ENCODE results near the gene MEGF8. TPM values are rescaled to one million over a fixed set of nuclear protein-coding genes. Genes with fewer than 3 reads are reported as not detected.

Gene MEGF8
- total and polyA plus RNA-seq, 2 of the 13 experiments (the other 11 are each of a cell fraction or from before 2014, with no cell fraction given), result 4.0 to 8.8 TPM

GRCh38 chr19:42325308-42325895 is at the start of gene MEGF8 (continued):
- TF ChIP-seq, protein P1, sequence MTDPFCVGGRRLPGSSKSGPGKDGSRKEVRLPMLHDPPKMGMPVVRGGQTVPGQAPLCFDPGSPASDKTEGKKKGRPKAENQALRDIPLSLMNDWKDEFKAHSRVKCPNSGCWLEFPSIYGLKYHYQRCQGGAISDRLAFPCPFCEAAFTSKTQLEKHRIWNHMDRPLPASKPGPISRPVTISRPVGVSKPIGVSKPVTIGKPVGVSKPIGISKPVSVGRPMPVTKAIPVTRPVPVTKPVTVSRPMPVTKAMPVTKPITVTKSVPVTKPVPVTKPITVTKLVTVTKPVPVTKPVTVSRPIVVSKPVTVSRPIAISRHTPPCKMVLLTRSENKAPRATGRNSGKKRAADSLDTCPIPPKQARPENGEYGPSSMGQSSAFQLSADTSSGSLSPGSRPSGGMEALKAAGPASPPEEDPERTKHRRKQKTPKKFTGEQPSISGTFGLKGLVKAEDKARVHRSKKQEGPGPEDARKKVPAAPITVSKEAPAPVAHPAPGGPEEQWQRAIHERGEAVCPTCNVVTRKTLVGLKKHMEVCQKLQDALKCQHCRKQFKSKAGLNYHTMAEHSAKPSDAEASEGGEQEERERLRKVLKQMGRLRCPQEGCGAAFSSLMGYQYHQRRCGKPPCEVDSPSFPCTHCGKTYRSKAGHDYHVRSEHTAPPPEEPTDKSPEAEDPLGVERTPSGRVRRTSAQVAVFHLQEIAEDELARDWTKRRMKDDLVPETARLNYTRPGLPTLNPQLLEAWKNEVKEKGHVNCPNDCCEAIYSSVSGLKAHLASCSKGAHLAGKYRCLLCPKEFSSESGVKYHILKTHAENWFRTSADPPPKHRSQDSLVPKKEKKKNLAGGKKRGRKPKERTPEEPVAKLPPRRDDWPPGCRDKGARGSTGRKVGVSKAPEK (CRISPR knock-in tag; IDR thresholded peaks at IDR 0.05; ENCODE audit: borderline replicate concordance), result no peak
- TF ChIP-seq KLF16 (CRISPR knock-in tag; IDR thresholded peaks at IDR 0.05), result peak in 1 of 2 experiments; percentile 82; a peak in 1 of 4 replicates
- 0 out of 2 replicates have a peak, but pooled peaks have one; percentile 56 for TF ChIP-seq KMT2A (CRISPR knock-in tag; IDR thresholded peaks at IDR 0.05)
- peak; percentile 53; the same call in 1 of the 2 replicates for TF ChIP-seq KLF6 (CRISPR knock-in tag; IDR thresholded peaks at IDR 0.05)
- TF ChIP-seq NFKBIZ (CRISPR knock-in tag; IDR thresholded peaks at IDR 0.05), result 0 out of 2 replicates have a peak, but pooled peaks have one; percentile 51
- TF ChIP-seq ZNF367 (CRISPR knock-in tag; IDR thresholded peaks at IDR 0.05; ENCODE audit: borderline replicate concordance), result no peak
- 0 out of 2 replicates have a peak, but pooled peaks have one; percentile 72 for TF ChIP-seq SAFB2 (CRISPR knock-in tag; IDR thresholded peaks at IDR 0.05; ENCODE audit: borderline replicate concordance, low read depth)
- TF ChIP-seq GATAD2A (CRISPR knock-in tag; IDR thresholded peaks at IDR 0.05), result peak; percentile 52; the same call in 1 of the 2 replicates
- TF ChIP-seq GTF3A (CRISPR knock-in tag; conservative IDR thresholded peaks at IDR 0.05), result no peak
- peak; percentile 49 for TF ChIP-seq JARID2 (CRISPR knock-in tag; IDR thresholded peaks at IDR 0.05; ENCODE audit: insufficient replicate concordance)
- no peak for TF ChIP-seq NCOA2 (CRISPR knock-in tag; IDR thresholded peaks at IDR 0.05)
- no peak for TF ChIP-seq KLF12 (CRISPR knock-in tag; IDR thresholded peaks at IDR 0.05; ENCODE audit: borderline replicate concordance)
- TF ChIP-seq DRAP1 (CRISPR knock-in tag; IDR thresholded peaks at IDR 0.05), result peak; percentile 55; the same call in 1 of the 2 replicates
- peak; percentile 42; the same call in 1 of the 2 replicates for TF ChIP-seq FOXK2 (IDR thresholded peaks at IDR 0.05)
- TF ChIP-seq, protein P2, sequence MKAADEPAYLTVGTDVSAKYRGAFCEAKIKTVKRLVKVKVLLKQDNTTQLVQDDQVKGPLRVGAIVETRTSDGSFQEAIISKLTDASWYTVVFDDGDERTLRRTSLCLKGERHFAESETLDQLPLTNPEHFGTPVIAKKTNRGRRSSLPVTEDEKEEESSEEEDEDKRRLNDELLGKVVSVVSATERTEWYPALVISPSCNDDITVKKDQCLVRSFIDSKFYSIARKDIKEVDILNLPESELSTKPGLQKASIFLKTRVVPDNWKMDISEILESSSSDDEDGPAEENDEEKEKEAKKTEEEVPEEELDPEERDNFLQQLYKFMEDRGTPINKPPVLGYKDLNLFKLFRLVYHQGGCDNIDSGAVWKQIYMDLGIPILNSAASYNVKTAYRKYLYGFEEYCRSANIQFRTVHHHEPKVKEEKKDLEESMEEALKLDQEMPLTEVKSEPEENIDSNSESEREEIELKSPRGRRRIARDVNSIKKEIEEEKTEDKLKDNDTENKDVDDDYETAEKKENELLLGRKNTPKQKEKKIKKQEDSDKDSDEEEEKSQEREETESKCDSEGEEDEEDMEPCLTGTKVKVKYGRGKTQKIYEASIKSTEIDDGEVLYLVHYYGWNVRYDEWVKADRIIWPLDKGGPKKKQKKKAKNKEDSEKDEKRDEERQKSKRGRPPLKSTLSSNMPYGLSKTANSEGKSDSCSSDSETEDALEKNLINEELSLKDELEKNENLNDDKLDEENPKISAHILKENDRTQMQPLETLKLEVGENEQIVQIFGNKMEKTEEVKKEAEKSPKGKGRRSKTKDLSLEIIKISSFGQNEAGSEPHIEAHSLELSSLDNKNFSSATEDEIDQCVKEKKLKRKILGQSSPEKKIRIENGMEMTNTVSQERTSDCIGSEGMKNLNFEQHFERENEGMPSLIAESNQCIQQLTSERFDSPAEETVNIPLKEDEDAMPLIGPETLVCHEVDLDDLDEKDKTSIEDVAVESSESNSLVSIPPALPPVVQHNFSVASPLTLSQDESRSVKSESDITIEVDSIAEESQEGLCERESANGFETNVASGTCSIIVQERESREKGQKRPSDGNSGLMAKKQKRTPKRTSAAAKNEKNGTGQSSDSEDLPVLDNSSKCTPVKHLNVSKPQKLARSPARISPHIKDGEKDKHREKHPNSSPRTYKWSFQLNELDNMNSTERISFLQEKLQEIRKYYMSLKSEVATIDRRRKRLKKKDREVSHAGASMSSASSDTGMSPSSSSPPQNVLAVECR (CRISPR knock-in tag; IDR thresholded peaks at IDR 0.05; ENCODE audit: borderline replicate concordance), result peak; percentile 77
- peak; percentile 45; the same call in 1 of the 2 replicates for TF ChIP-seq ZHX1 (CRISPR knock-in tag; IDR thresholded peaks at IDR 0.05; ENCODE audit: low read depth)
- TF ChIP-seq POLR2A (IDR thresholded peaks at IDR 0.05; ENCODE audit: insufficient read depth in 1 of 2, low read depth in 2 of 2, low read length in 2 of 2), result peak; percentile 43 to 73; a peak in 3 of 4 replicates
- no peak for TF ChIP-seq NFIC (IDR thresholded peaks at IDR 0.05; ENCODE audit: low read length)
